AG04450 (cell line): ENCODE measurements around the gene NR5A2. TPM values are rescaled to one million over a fixed set of nuclear protein-coding genes. Genes with fewer than 3 reads are reported as not detected.

Experiments
- CTCF ChIA-PET: fragments of 300-600, 350-600 bp; formaldehyde crosslinking; extraction: SDS; loops from one replicate; lab custom pipeline; 2022; ENCODE audit warnings: antibody characterized with exemption, inconsistent platforms; lab: Charles Lee
- POLR2A ChIA-PET: fragments of 350-600 bp; formaldehyde crosslinking; extraction: SDS; loops from one replicate; lab custom pipeline; 2021; ENCODE audit warnings: antibody characterized with exemption, inconsistent platforms; lab: Yijun Ruan, JAX
- DNase-seq: peaks from one replicate; pipeline ENCODE4 v3.0.0-alpha.2; 2011; ENCODE audit warnings: low read depth, low spot score
- H3K27ac ChIP-seq: one replicate; pipeline ENCODE4 v1.5.1; 2012; ENCODE audit warnings: low read depth, low read length, control low read depth
- H3K27me3 ChIP-seq: one replicate; pipeline ENCODE4 v1.6.0; 2012; ENCODE audit warnings: low read length; ENCODE audit not compliant: control insufficient read depth, insufficient read depth
- H3K4me3 ChIP-seq: 2 replicates; pipeline ENCODE4 v1.5.1; 2011; ENCODE audit warnings: mild to moderate bottlenecking, low read depth, low read length, control low read depth
- H3K9me3 ChIP-seq: 2 replicates; pipeline ENCODE4 v1.5.1; 2012; ENCODE audit warnings: low read length; ENCODE audit not compliant: control insufficient read depth, insufficient read depth
- CTCF ChIP-seq: IDR thresholded peaks from 2 replicates; pipeline ENCODE4 v1.5.1; 2011; ENCODE audit warnings: low read depth, low read length, control low read depth, inconsistent platforms
- polyA plus RNA-seq: library from polyadenylated mRNA; depleted of rRNA; stranded (reverse); fragments of >200 nt; gene quantifications from 2 replicates; pipeline ENCODE4 v1.2.3, GENCODE V29; 2011

The NR5A2 gene
- polyA plus RNA-seq, 1 experiment, result 0.02 TPM

- DNase-seq, result no peak
- Histone ChIP-seq H3K9me3 (no peaks in the 10 kb centered on the region), H3K27me3 (no peaks in the 10 kb centered on the region), H3K27ac (no peak overlapping the region), H3K4me3 (no peak overlapping the region)
- TF ChIP-seq CTCF, result no peak
- POLR2A ChIA-PET, result no interaction called here
- CTCF ChIA-PET, result no interaction called here
Measured at GRCh38 chr1:200118779-200119505, 91.4 kb downstream of the NR5A2 start.

GRCh38 chr1:200121421-200121820, 93.9 kb downstream of the NR5A2 start:
- POLR2A ChIA-PET, result no interaction called here
- CTCF ChIA-PET, result interaction anchor here (0.5 to 0.6 kb wide), 2 partner anchors 325 to 437 kb away, joined by 3 to 4 read pairs; no protein-coding TSS in a partner anchor
- no peak for DNase-seq
- no peak overlapping the region for H3K4me3 ChIP-seq
- no peaks in the 10 kb centered on the region for H3K9me3 ChIP-seq
- no peaks in the 10 kb centered on the region for H3K27me3 ChIP-seq
- H3K27ac ChIP-seq, result no peak overlapping the region
- no peak for TF ChIP-seq CTCF

- H3K4me3 ChIP-seq, result no peak overlapping the region
Measured at GRCh38 chr1:200124309-200124708, 96.8 kb downstream of the NR5A2 start.

GRCh38 chr1:200128081-200128480, 100.6 kb downstream of the NR5A2 start:
- no peak for TF ChIP-seq CTCF
- CTCF ChIA-PET, result interaction anchor here (1.5 kb wide), 1 partner anchor 11 kb away, joined by 8 read pairs; no protein-coding TSS in a partner anchor
- no peak for DNase-seq

More at GRCh38 chr1:200124309-200124708, 96.8 kb downstream of the NR5A2 start:
- TF ChIP-seq CTCF, result no peak
- no peaks in the 10 kb centered on the region for H3K27me3 ChIP-seq
- H3K9me3 ChIP-seq, result no peaks in the 10 kb centered on the region
- CTCF ChIA-PET, result interaction anchor here (0.5 to 1.6 kb wide), 3 partner anchors 222 to 1122 kb away, joined by 6 to 7 read pairs (median 6); no protein-coding TSS in a partner anchor
- H3K27ac ChIP-seq, result no peak overlapping the region
- no peak for DNase-seq
- POLR2A ChIA-PET, result no interaction called here

More at GRCh38 chr1:200128081-200128480, 100.6 kb downstream of the NR5A2 start:
- Histone ChIP-seq H3K9me3 (no peaks in the 10 kb centered on the region), H3K4me3 (no peak overlapping the region), H3K27me3 (no peaks in the 10 kb centered on the region), H3K27ac (no peak overlapping the region)
- POLR2A ChIA-PET, result no interaction called here
